SKM-1 treated with dmso at 0.1 percent for 144 hours (cell line): ENCODE measurements around the gene ANK2.
A peak's percentile ranks its signal among the peaks of the same experiment; 100 is the strongest.

ENCODE experiments used
- DNase-seq: peaks from one replicate; lab custom pipeline; 2025; ENCODE audit not compliant: unreplicated experiment; lab: John Stamatoyannopoulos, UW

ANK2 gene

GRCh38 chr4:113330200-113330599 is 280.7 kb downstream of the ANK2 start:
- DNase-seq, result no peak

GRCh38 chr4:113331811-113332210 is 282.4 kb downstream of the ANK2 start:
- no peak for DNase-seq

- DNase-seq, result no peak
Observed at GRCh38 chr4:113332701-113333100, 283.2 kb downstream of the ANK2 start.

- no peak for DNase-seq
Observed at GRCh38 chr4:113335746-113336145, 286.3 kb downstream of the ANK2 start.

- no peak for DNase-seq
Observed at GRCh38 chr4:113336556-113336955, 287.1 kb downstream of the ANK2 start.

GRCh38 chr4:113339430-113339813 is 290.0 kb downstream of the ANK2 start:
- DNase-seq, result no peak

- DNase-seq, result no peak
Observed at GRCh38 chr4:113344100-113344499, 294.6 kb downstream of the ANK2 start.

GRCh38 chr4:113347245-113347644 is 297.8 kb downstream of the ANK2 start:
- no peak for DNase-seq

- DNase-seq, result no peak
Observed at GRCh38 chr4:113349430-113349829, 300.0 kb downstream of the ANK2 start.

GRCh38 chr4:113350576-113350975 is 301.1 kb downstream of the ANK2 start:
- DNase-seq, result no peak

- peak; percentile 83 for DNase-seq
Observed at GRCh38 chr4:113355550-113356371, 306.3 kb downstream of the ANK2 start.

GRCh38 chr4:113356453-113356852 is 307.0 kb downstream of the ANK2 start:
- DNase-seq, result no peak

GRCh38 chr4:113358784-113359183 is 309.3 kb downstream of the ANK2 start:
- no peak for DNase-seq

GRCh38 chr4:113365377-113365776 is 315.9 kb downstream of the ANK2 start:
- no peak for DNase-seq

- DNase-seq, result no peak
Observed at GRCh38 chr4:113368056-113368455, 318.6 kb downstream of the ANK2 start.

GRCh38 chr4:113371111-113371510 is 321.7 kb downstream of the ANK2 start:
- DNase-seq, result no peak

- DNase-seq, result no peak
Observed at GRCh38 chr4:113375964-113376666, 326.7 kb downstream of the ANK2 start.

- DNase-seq, result no peak
Observed at GRCh38 chr4:113378836-113379235, 329.4 kb downstream of the ANK2 start.

- no peak for DNase-seq
Observed at GRCh38 chr4:113382704-113383103, 333.3 kb downstream of the ANK2 start.

GRCh38 chr4:113383111-113383785 is 333.8 kb downstream of the ANK2 start:
- DNase-seq, result no peak

- no peak for DNase-seq
Observed at GRCh38 chr4:113384600-113384999, 335.1 kb downstream of the ANK2 start.
